Measurements from ENCODE around the gene SSU72.

The SSU72 gene

GRCh38 chr1:1598720-1599029 is 24.0 kb upstream of the SSU72 start:
- H3K9me3 ChIP-seq (ENCODE audit: insufficient read depth, low read length): no peaks in the 10 kb centered on the region
- no peak overlapping the region for H3K27ac ChIP-seq (ENCODE audit: low read depth, low read length)
- H3K79me2 ChIP-seq (ENCODE audit: insufficient read depth, low read length): no peaks in the 10 kb centered on the region
- no peaks in the 10 kb centered on the region for H3F3A ChIP-seq (ENCODE audit: insufficient read depth)
- no peaks in the 10 kb centered on the region for H4K20me1 ChIP-seq (ENCODE audit: low read depth, low read length)
- no peaks in the 10 kb centered on the region for H3K36me3 ChIP-seq (ENCODE audit: low read length)
- TF ChIP-seq EZH2phosphoT487 (conservative IDR thresholded peaks at IDR 0.05; ENCODE audit: low read length) (no peak), CTCF (IDR thresholded peaks at IDR 0.05; ENCODE audit: insufficient read depth, low read length, poor library complexity, severe bottlenecking) (no peak)
- no peak overlapping the region for H3K9ac ChIP-seq (ENCODE audit: low read length)
- H3K4me2 ChIP-seq (ENCODE audit: low read depth, low read length, poor library complexity, severe bottlenecking): no peak overlapping the region
- no peaks in the 10 kb centered on the region for H3K27me3 ChIP-seq (ENCODE audit: low read length)
- no peak overlapping the region for H2AFZ ChIP-seq (ENCODE audit: low read depth, low read length, severe bottlenecking)
- no peaks in the 10 kb centered on the region for H3K9me2 ChIP-seq (replicated peaks; ENCODE audit: insufficient read depth, low read length)
- no peak overlapping the region for H3K4me3 ChIP-seq (ENCODE audit: insufficient read depth, low read length, poor library complexity, severe bottlenecking)

GRCh38 chr1:1598051-1598719 is 23.5 kb upstream of the SSU72 start:
- no peaks in the 10 kb centered on the region for H3K79me2 ChIP-seq (ENCODE audit: insufficient read depth, low read length)
- no peaks in the 10 kb centered on the region for H4K20me1 ChIP-seq (ENCODE audit: low read depth, low read length)
- no peak overlapping the region for H2AFZ ChIP-seq (ENCODE audit: low read depth, low read length, severe bottlenecking)
- no peaks in the 10 kb centered on the region for H3K9me3 ChIP-seq (ENCODE audit: insufficient read depth, low read length)
- no peaks in the 10 kb centered on the region for H3F3A ChIP-seq (ENCODE audit: insufficient read depth)
- H3K9me2 ChIP-seq (replicated peaks; ENCODE audit: insufficient read depth, low read length): no peaks in the 10 kb centered on the region
- no peak for TF ChIP-seq CTCF (IDR thresholded peaks at IDR 0.05; ENCODE audit: insufficient read depth, low read length, poor library complexity, severe bottlenecking)
- TF ChIP-seq EZH2phosphoT487 (conservative IDR thresholded peaks at IDR 0.05; ENCODE audit: low read length): no peak
- H3K36me3 ChIP-seq (ENCODE audit: low read length): no peaks in the 10 kb centered on the region
- no peak overlapping the region for H3K4me3 ChIP-seq (ENCODE audit: insufficient read depth, low read length, poor library complexity, severe bottlenecking)
- H3K27me3 ChIP-seq (ENCODE audit: low read length): no peaks in the 10 kb centered on the region
- H3K9ac ChIP-seq (ENCODE audit: low read length): no peak overlapping the region
- H3K27ac ChIP-seq (ENCODE audit: low read depth, low read length): no peak overlapping the region
- no peak overlapping the region for H3K4me2 ChIP-seq (ENCODE audit: low read depth, low read length, poor library complexity, severe bottlenecking)

- Histone ChIP-seq H3K4me2 (ENCODE audit: low read depth, low read length, poor library complexity, severe bottlenecking) (no peak overlapping the region), H2AFZ (ENCODE audit: low read depth, low read length, severe bottlenecking) (no peak overlapping the region)
Measured at GRCh38 chr1:1597275-1597930, 22.7 kb upstream of the SSU72 start.

More at GRCh38 chr1:1597275-1597930, 22.7 kb upstream of the SSU72 start:
- Histone ChIP-seq H3K9me3 (ENCODE audit: insufficient read depth, low read length) (no peaks in the 10 kb centered on the region), H3K9me2 (replicated peaks; ENCODE audit: insufficient read depth, low read length) (no peaks in the 10 kb centered on the region), H3K79me2 (ENCODE audit: insufficient read depth, low read length) (no peaks in the 10 kb centered on the region), H3F3A (ENCODE audit: insufficient read depth) (no peaks in the 10 kb centered on the region), H4K20me1 (ENCODE audit: low read depth, low read length) (no peaks in the 10 kb centered on the region), H3K27ac (ENCODE audit: low read depth, low read length) (no peak overlapping the region), H3K36me3 (ENCODE audit: low read length) (no peaks in the 10 kb centered on the region), H3K27me3 (ENCODE audit: low read length) (no peaks in the 10 kb centered on the region), H3K4me3 (ENCODE audit: insufficient read depth, low read length, poor library complexity, severe bottlenecking) (no peak overlapping the region), H3K9ac (ENCODE audit: low read length) (no peak overlapping the region)
- TF ChIP-seq EZH2phosphoT487 (conservative IDR thresholded peaks at IDR 0.05; ENCODE audit: low read length) (no peak), CTCF (IDR thresholded peaks at IDR 0.05; ENCODE audit: insufficient read depth, low read length, poor library complexity, severe bottlenecking) (peak; percentile 12)
